Dermis lymphatic vessel endothelial cell (primary cell): ENCODE results near the gene CHST7. TPM values are rescaled to one million over a fixed set of nuclear protein-coding genes. Genes with fewer than 3 reads are reported as not detected.

ENCODE experiments used
- total RNA-seq: library from RNA; depleted of rRNA; stranded (reverse); fragments of >200 nt; gene quantifications from 2 replicates; pipeline ENCODE4 v1.2.1, GENCODE V29; 2014

The CHST7 gene, protein sequence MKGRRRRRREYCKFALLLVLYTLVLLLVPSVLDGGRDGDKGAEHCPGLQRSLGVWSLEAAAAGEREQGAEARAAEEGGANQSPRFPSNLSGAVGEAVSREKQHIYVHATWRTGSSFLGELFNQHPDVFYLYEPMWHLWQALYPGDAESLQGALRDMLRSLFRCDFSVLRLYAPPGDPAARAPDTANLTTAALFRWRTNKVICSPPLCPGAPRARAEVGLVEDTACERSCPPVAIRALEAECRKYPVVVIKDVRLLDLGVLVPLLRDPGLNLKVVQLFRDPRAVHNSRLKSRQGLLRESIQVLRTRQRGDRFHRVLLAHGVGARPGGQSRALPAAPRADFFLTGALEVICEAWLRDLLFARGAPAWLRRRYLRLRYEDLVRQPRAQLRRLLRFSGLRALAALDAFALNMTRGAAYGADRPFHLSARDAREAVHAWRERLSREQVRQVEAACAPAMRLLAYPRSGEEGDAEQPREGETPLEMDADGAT
- total RNA-seq: 31.9 and 71.4 TPM in 2 replicates

DNA sequence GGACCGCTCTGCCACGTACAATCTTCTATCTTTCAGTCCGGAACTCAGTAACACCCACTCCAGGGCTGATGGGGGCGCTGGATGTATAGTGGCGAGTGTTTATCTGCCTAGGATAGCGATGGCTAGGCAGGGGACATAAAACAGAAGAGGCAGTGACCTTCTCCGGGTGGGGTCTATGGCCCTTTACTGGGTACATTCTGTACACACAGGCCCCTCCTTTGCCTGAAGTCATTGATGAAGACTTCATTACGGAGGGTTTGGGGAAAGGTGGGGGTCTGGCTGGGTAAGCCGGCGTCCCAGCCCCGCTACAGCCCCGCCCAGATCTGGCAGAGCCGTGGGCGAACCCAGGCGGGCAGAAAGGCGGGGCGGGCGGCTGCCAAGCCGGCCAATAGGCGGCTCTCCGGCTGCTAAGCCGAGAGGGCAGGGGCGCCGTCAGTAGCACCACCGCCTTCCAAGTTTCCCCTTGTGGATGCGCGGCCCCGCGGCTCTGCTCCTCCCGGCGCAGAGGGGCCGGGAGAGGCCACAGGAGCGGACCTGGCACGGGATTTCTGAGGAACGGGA lies at the start of gene CHST7:
TSS of gene CHST7 (plus strand) at position 435 of the 561 bp plus-strand sequence. CDS start 167 bp downstream, outside the sequence.

DNA sequence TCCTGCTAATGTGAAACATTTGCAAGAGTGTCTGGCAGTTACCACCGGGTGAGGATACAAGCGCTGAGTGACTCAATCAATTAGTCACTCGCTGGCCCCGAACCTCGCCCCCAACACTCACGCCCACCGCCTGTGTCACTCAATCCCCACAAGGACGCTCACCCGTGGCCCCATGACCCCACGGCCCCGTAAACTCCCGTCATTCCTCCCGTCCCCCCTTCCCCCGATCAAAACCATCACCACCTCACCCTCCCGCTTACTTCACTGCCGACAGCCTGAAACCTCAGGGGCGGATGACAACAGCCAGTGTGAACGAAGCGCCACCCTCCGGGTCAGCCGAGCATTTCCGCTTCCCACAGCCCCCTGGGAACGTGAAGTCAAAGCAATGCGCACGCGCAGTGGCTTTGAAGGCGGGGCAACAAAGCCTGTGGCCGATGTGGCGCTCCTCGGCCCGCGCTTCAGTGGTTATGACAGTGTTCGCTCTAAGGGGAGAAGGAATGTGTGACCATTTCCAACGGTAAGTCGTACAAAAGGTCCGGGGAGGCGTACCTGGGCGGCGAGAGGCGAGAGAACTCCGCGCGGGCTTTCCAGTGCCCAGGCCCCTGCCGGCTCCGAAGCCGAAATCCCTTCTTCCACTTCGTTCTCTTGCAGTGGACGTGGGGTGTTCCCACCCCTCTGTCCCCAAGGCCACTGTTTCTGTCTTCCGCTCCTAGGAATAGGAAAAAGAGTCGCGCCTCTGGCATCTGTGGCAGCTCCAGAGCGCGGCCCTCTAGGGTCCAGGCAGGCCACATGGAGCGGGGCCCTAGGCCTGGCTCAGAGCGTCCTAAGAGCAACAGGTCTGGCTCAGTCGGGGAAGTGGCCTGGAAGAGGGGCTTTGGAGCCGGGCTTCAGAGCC lies 28.2 kb upstream of the CHST7 start, which contains the start of gene ZNF674:
TSS of gene ZNF674 (minus strand) at position 311 of the 895 bp plus-strand sequence. CDS start 3,334 bp downstream, outside the sequence.

Other genes starting within 250 kb of the CHST7 start
- 3.6 and 5.8 TPM in 2 replicates for gene ZNF674, start 28.3 kb upstream of the CHST7 start, total RNA-seq
- gene SLC9A7, start 185.4 kb downstream of the CHST7 start, total RNA-seq: 2.4 and 5.2 TPM in 2 replicates